Breast epithelium (tissue), 4 donors: ENCODE measurements around the gene ADNP. TPM values are rescaled to one million over a fixed set of nuclear protein-coding genes. Genes with fewer than 3 reads are reported as not detected.
A peak's percentile ranks its signal among the peaks of the same experiment; 100 is the strongest.

Experiments used
- DNase-seq, 2 donors: peaks; one replicate each; pipeline ENCODE4 v3.0.0-alpha.2; 2019; ENCODE audit warnings: low spot score in 2 of 2
- H3K27ac ChIP-seq, 2 donors: fragments of 200-600 bp; sonication (generic) in 1 of 2; one replicate each; pipeline ENCODE4 v1.5.1; 2016 to 2019; ENCODE audit warnings: mild to moderate bottlenecking in 1 of 2
- H3K27me3 ChIP-seq, 2 donors: fragments of 200-600 bp; sonication (generic) in 1 of 2; one replicate each; pipeline versions ENCODE4 v1.5.1 to v1.6.0; 2017 to 2019; ENCODE audit warnings: control low read depth in 1 of 2, mild to moderate bottlenecking in 1 of 2
- H3K36me3 ChIP-seq: fragments of 200-600 bp; one replicate; pipeline ENCODE4 v1.5.1; 2019
- H3K4me1 ChIP-seq, 2 donors: fragments of 200-600 bp; sonication (generic); one replicate each; pipeline ENCODE4 v1.5.1; 2016 to 2019; ENCODE audit warnings: control low read depth in 1 of 2
- H3K4me3 ChIP-seq, 3 donors: fragments of 200-600 bp; sonication (generic); 1 replicate in 2 of 3; 2 replicates in 1 of 3; pipeline ENCODE4 v1.5.1; 2016 to 2019; ENCODE audit warnings: mild to moderate bottlenecking in 3 of 3, moderate library complexity in 2 of 3
- H3K9me3 ChIP-seq, 2 donors: fragments of 200-600 bp; sonication (generic) in 1 of 2; one replicate each; pipeline ENCODE4 v1.5.1; 2016 to 2019; ENCODE audit warnings: control low read depth in 1 of 2
- POLR2A ChIP-seq: fragments of 450-650 bp; IDR thresholded peaks from one replicate; pipeline ENCODE4 v1.6.1; 2016; ENCODE audit warnings: antibody characterized with exemption, mild to moderate bottlenecking, moderate library complexity
- POLR2AphosphoS5 ChIP-seq, 3 donors: sonication (generic); formaldehyde crosslinking; IDR thresholded peaks; one replicate each; pipeline ENCODE4 v1.6.1; 2017; ENCODE audit warnings: antibody characterized with exemption in 3 of 3
- intact Hi-C: fragments of 100-400 bp; cut with DNase I; formaldehyde crosslinking; loops from one replicate; pipeline ENCODE4 v1.15.1; 2023; ENCODE audit warnings: low total_unique reads
- total RNA-seq, 3 donors: library from RNA; depleted of rRNA; stranded (reverse); fragments of >200 nt; gene quantifications; one replicate each; pipeline ENCODE4 v1.1.0, GENCODE V29; 2016
- TF ChIP-seq, protein P1 (sequence below), 3 donors: fragments of 450-650 bp; IDR thresholded peaks; one replicate each; pipeline ENCODE4 v1.5.1; 2016 to 2017; ENCODE audit warnings: antibody characterized with exemption in 3 of 3, mild to moderate bottlenecking in 3 of 3, moderate library complexity in 3 of 3

The ADNP gene
- total RNA-seq, 3 donors from 2014 or later = 51.7 to 70.2 (median 60.0) TPM

DNA sequence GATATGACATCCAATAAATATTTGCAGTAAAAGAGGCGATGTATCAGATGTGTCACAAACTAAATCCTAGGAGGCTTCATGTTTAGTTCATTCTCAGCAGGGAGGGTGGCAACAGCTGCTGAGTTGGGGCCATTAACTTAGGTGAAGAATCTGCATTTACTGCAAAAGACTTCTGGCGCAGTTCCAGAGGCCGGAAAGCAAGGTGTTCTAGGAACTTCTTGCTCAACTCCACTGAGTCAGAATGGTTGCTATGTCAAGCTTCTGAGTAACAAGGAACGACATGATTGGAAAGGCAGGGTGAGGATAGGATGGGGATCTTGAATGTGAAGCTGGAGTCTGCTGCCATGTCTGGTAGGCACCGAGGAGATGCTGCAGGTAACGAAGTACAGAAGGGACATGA lies 11.7 kb downstream of the ADNP start:
- intact Hi-C loops = no loop called here
- Histone ChIP-seq H3K4me3 (no peak overlapping the region), H3K4me1 (peaks cover 4 to 8% of the 10 kb centered on the region in 2 donors), H3K36me3 (no peaks in the 10 kb centered on the region), H3K27ac (peak overlapping the region in 1 of 2 donors; percentile 64), H3K27me3 (no peaks in the 10 kb centered on the region), H3K9me3 (no peaks in the 10 kb centered on the region)
- TF ChIP-seq POLR2AphosphoS5 (IDR thresholded peaks at IDR 0.05) = no peak
- TF ChIP-seq, protein P1, sequence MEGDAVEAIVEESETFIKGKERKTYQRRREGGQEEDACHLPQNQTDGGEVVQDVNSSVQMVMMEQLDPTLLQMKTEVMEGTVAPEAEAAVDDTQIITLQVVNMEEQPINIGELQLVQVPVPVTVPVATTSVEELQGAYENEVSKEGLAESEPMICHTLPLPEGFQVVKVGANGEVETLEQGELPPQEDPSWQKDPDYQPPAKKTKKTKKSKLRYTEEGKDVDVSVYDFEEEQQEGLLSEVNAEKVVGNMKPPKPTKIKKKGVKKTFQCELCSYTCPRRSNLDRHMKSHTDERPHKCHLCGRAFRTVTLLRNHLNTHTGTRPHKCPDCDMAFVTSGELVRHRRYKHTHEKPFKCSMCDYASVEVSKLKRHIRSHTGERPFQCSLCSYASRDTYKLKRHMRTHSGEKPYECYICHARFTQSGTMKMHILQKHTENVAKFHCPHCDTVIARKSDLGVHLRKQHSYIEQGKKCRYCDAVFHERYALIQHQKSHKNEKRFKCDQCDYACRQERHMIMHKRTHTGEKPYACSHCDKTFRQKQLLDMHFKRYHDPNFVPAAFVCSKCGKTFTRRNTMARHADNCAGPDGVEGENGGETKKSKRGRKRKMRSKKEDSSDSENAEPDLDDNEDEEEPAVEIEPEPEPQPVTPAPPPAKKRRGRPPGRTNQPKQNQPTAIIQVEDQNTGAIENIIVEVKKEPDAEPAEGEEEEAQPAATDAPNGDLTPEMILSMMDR (IDR thresholded peaks at IDR 0.05) = no peak
- TF ChIP-seq POLR2A = no peak
- no peak for DNase-seq

DNA sequence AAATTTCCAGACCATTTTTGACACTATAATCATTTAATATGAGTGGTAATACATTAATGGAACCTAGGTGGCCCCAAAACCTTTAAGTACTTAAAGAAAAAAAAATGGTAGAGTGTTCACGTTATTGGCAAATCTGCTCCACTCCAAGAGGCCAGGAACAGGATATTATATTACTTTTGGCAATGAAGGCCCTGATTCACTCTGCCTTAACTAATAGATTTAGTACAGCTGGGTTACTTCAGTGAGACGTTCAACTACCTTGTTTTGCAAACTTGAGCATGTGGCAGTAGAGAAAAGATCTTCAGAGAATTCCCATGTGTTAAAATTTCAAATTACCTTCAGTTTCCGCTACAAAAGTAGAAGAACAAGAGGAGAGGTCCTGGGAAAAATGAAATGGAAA lies 12.8 kb downstream of the ADNP start:
- Histone ChIP-seq H3K4me3 (no peak overlapping the region), H3K9me3 (no peaks in the 10 kb centered on the region), H3K27me3 (no peaks in the 10 kb centered on the region), H3K4me1 (peaks cover 5 to 8% of the 10 kb centered on the region in 2 donors), H3K36me3 (no peaks in the 10 kb centered on the region), H3K27ac (no peak overlapping the region)
- intact Hi-C loops = no loop called here
- TF ChIP-seq, protein P1 (IDR thresholded peaks at IDR 0.05) = no peak
- TF ChIP-seq POLR2A (no peak), POLR2AphosphoS5 (IDR thresholded peaks at IDR 0.05) (no peak)
- DNase-seq = no peak

DNA sequence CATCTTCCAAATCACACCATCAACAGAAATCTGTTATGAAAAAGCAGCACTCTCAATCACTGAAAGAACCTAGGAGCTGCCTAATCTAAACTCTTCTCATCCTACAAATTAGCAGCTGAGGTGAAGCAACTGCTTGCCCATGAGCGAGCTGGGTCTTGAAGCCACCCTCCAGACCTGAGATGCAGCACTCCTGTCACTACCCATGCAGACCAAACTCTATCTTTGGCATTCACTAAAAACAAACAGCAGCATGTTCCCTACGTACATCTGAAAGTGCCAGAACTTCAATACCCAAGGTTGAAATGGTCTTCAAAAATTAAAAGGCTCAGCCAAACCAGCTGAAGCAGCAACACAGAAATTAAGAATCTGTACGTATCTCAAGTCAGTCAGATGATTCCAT lies 14.3 kb downstream of the ADNP start:
- no peak for DNase-seq
- Histone ChIP-seq H3K36me3 (no peaks in the 10 kb centered on the region), H3K27me3 (no peaks in the 10 kb centered on the region), H3K27ac (no peak overlapping the region), H3K4me1 (peaks cover 3 to 5% of the 10 kb centered on the region in 2 donors), H3K9me3 (no peaks in the 10 kb centered on the region), H3K4me3 (no peak overlapping the region)
- TF ChIP-seq, protein P1 (IDR thresholded peaks at IDR 0.05) = no peak
- no peak for TF ChIP-seq POLR2AphosphoS5 (IDR thresholded peaks at IDR 0.05)
- no peak for TF ChIP-seq POLR2A
- intact Hi-C loops = no loop called here

DNA sequence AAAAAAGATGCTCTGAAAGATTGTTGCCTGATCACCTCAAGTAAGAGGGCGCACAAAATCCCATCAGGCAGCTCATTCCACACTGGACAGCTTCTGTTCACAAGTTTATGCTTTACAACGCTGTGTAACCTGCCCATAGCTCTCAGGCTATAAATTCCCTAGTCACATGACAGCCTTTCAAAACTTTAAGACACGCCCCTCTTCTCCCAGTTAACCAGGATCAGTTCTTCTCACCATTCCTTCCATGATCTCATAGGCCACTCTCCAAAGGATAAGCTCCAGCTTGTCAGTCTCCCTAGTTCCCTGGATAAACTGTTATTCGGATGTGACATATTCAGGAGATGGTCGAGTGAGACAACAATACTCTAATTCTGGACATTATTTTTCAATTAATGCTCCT lies 15.0 kb downstream of the ADNP start:
- peaks cover 0 to 5% of the 10 kb centered on the region in 2 donors for H3K4me1 ChIP-seq
- no peak for TF ChIP-seq POLR2A
- no peak for TF ChIP-seq POLR2AphosphoS5 (IDR thresholded peaks at IDR 0.05)
- TF ChIP-seq, protein P1 (IDR thresholded peaks at IDR 0.05) = no peak
- H3K36me3 ChIP-seq = no peaks in the 10 kb centered on the region
- no peaks in the 10 kb centered on the region for H3K9me3 ChIP-seq
- no peak for DNase-seq
- intact Hi-C loops = no loop called here
- no peaks in the 10 kb centered on the region for H3K27me3 ChIP-seq
- H3K27ac ChIP-seq = no peak overlapping the region
- no peak overlapping the region for H3K4me3 ChIP-seq

DNA sequence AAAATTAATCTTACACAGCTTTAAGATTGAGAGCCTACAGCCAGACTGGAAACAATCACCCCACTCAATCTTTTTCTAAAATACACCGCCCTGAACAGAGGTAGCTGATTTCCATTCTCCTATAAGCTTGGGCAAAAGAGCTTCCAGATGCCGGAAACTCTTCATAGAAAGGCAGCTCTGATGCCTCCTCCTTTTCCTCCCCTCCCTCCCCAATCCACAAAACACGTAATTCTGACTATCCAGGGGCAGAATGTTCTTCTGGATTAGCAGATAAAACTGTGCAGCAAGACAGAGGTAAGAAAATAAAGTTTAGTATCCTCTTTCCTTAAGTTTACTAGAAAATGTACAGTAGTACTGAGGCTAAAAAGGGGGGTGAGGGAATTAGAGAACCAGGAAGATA lies 15.8 kb downstream of the ADNP start:
- no peak overlapping the region for H3K4me3 ChIP-seq
- peaks cover 0 to 5% of the 10 kb centered on the region in 2 donors for H3K4me1 ChIP-seq
- no peak overlapping the region for H3K27ac ChIP-seq
- H3K9me3 ChIP-seq = no peaks in the 10 kb centered on the region
- TF ChIP-seq, protein P1 (IDR thresholded peaks at IDR 0.05) = no peak
- no peak for TF ChIP-seq POLR2AphosphoS5 (IDR thresholded peaks at IDR 0.05)
- TF ChIP-seq POLR2A = no peak
- no peaks in the 10 kb centered on the region for H3K36me3 ChIP-seq
- DNase-seq = no peak
- intact Hi-C loops = no loop called here
- H3K27me3 ChIP-seq = no peaks in the 10 kb centered on the region
